Measurements from ENCODE around the gene INSL3. TPM values are rescaled to one million over a fixed set of nuclear protein-coding genes. Genes with fewer than 3 reads are reported as not detected.

Gene INSL3, protein sequence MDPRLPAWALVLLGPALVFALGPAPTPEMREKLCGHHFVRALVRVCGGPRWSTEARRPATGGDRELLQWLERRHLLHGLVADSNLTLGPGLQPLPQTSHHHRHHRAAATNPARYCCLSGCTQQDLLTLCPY
- 0.41 and 1.2 TPM in 2 replicates for total RNA-seq (2021; fragmentation: NEBNext Ultra II Directional; extraction: Animal tissue kit (Norgen Biotek cat#: 25700))
- polyA plus RNA-seq (2011; rRNA removed): 1.1 and 1.5 TPM in 2 replicates
- 0.44 TPM for polyA plus RNA-seq (2011; cell fraction: cytosol; rRNA removed)
- polyA plus RNA-seq (2011; cell fraction: nucleus; rRNA removed): 1.9 TPM
- polyA plus RNA-seq (2012, experiment 1 of 2): 1.2 to 1.5 TPM (median 1.4 TPM) in 3 of 4 replicates, not detected in the other
- 1.00 TPM for polyA plus RNA-seq (2012, experiment 2 of 2)
- 0.87 TPM for polyA plus RNA-seq (2013, experiment 1 of 2)
- polyA plus RNA-seq (2013, experiment 2 of 2): 1.1 TPM
- polyA minus RNA-seq (2011; rRNA and poly(A)+ RNA removed): 0.69 and 0.71 TPM in 2 replicates
- 1.8 TPM for polyA minus RNA-seq (2011; cell fraction: cytosol; rRNA and poly(A)+ RNA removed)
- not detected for polyA minus RNA-seq (2011; cell fraction: nucleus; rRNA and poly(A)+ RNA removed)
- long read RNA-seq, experiment 1: 0 reads
- long read RNA-seq, experiment 2: 0 reads

DNA sequence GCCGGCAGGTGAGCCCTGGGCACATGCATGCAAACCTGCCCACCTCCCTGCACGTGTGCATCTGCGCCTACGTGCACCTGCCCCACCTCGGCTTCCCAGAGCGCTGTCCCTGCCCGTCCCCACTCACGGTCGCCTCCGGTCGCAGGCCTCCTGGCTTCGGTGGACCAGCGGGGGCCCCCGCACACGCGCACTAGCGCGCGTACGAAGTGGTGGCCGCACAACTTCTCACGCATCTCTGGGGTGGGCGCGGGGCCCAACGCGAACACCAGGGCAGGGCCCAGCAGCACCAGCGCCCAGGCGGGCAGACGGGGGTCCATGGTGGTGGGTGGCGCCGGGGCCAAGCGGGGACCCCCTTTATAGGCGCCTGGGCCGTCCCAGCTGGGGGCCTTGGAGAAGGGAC lies at the start of gene INSL3:
Gene INSL3, minus strand, starts transcription at position 330 of the 400 bp plus-strand sequence. Its CDS starts 13 bp downstream, at position 317.
- Histone ChIP-seq H3K4me1 (replicated peaks in 1 of 4; ENCODE audit: control insufficient read depth in 3 of 4, insufficient read depth in 4 of 4, low read length in 3 of 4) (peaks cover 0 to 2% (median 0%) of the 10 kb centered on the region in 4 experiments; a peak in 1 of 7 replicates), H4K5ac (ENCODE audit: insufficient read length, low read depth, low read length) (no peak within 1 kb of the TSS), H3K27me3 (replicated peaks in 1 of 4; ENCODE audit: control insufficient read depth in 3 of 4, extremely low read depth in 1 of 4, insufficient read depth in 3 of 4, low read length in 3 of 4) (no peaks in the 10 kb centered on the region), H3K56ac (replicated peaks; ENCODE audit: insufficient read length, low read depth, low read length) (no peak within 1 kb of the TSS), H3K14ac (ENCODE audit: insufficient read length) (no peak within 1 kb of the TSS), H2BK120ac (replicated peaks; ENCODE audit: low read depth, low read length) (no peak within 1 kb of the TSS), H2BK5ac (ENCODE audit: low read depth, low read length) (no peak within 1 kb of the TSS), H3K79me1 (ENCODE audit: low read depth, low read length) (no peaks in the 10 kb centered on the region), H4K91ac (replicated peaks; ENCODE audit: insufficient read length, low read length) (no peak within 1 kb of the TSS), H3K9me3 (ENCODE audit: insufficient read depth in 2 of 2, low read depth in 1 of 2, low read length in 1 of 2) (no peaks in the 10 kb centered on the region), H3K9ac (replicated peaks in 1 of 4; ENCODE audit: extremely low read depth in 1 of 4, low read depth in 3 of 4, low read length in 3 of 4) (no peak within 1 kb of the TSS), H2BK20ac (ENCODE audit: low read length) (no peak within 1 kb of the TSS), H4K8ac (ENCODE audit: extremely low read depth, insufficient read depth, low read length) (no peak within 1 kb of the TSS), H3K4me2 (ENCODE audit: insufficient read depth in 1 of 2, low read depth in 2 of 2, low read length in 2 of 2) (no peak within 1 kb of the TSS), H3K79me2 (ENCODE audit: control insufficient read depth in 1 of 2, insufficient read depth in 2 of 2, low read length in 2 of 2) (no peaks in the 10 kb centered on the region), H2BK12ac (ENCODE audit: low read depth, low read length) (no peak within 1 kb of the TSS), H3K23ac (ENCODE audit: insufficient read length) (no peak within 1 kb of the TSS), H2AFZ (ENCODE audit: low read length) (no peak within 1 kb of the TSS), H3K4ac (replicated peaks; ENCODE audit: insufficient read length, low read depth, low read length) (no peak within 1 kb of the TSS), H3K18ac (ENCODE audit: extremely low read depth, low read length) (no peak within 1 kb of the TSS), H3K23me2 (ENCODE audit: low read depth, low read length) (no peaks in the 10 kb centered on the region), H3K27ac (ENCODE audit: low read depth, low read length) (no peak within 1 kb of the TSS), H2BK15ac (ENCODE audit: low read length) (no peak within 1 kb of the TSS), H2AK5ac (ENCODE audit: low read depth, low read length) (no peak within 1 kb of the TSS), H3K36me3 (ENCODE audit: control insufficient read depth in 2 of 4, insufficient read depth in 4 of 4, low read length in 3 of 4) (no peaks in the 10 kb centered on the region), H3K4me3 (ENCODE audit: extremely low read depth in 1 of 4, insufficient read depth in 2 of 4, low read depth in 3 of 4, low read length in 4 of 4) (no peak within 1 kb of the TSS), H4K20me1 (replicated peaks in 1 of 2; ENCODE audit: control insufficient read depth in 1 of 2, insufficient read depth in 2 of 2, low read length in 2 of 2) (peaks cover 0 to 1% of the 10 kb centered on the region in 2 experiments)
- POLR2A ChIA-PET (ENCODE audit: partially characterized antibody): interaction anchor here (1.4 to 1.6 kb wide), 2 partner anchors 9 to 12 kb away, joined by 3 read pairs; no protein-coding TSS in a partner anchor
- WGBS, 2 experiments (ENCODE audit: extremely low coverage in 1 of 2, insufficient coverage in 1 of 2, insufficient read length in 1 of 2, insufficient replicate concordance in 2 of 2, low coverage in 1 of 2, low lambda C conversion rate in 2 of 2, missing lambda C conversion rate in 1 of 2): 96% methylated on average over 32 of the region's 34 CpGs; no CpG with 5 or more reads in 1 of the 2 experiments
- FAIRE-seq (no peak), DNase-seq (ENCODE audit: low read depth in 1 of 2, low spot score in 2 of 2) (no peak)
- CTCF ChIA-PET (ENCODE audit: partially characterized antibody): interaction anchor here (1.8 kb wide), 1 partner anchor 32 kb away, joined by 4 read pairs; no protein-coding TSS in a partner anchor
- TF ChIP-seq, protein P1, sequence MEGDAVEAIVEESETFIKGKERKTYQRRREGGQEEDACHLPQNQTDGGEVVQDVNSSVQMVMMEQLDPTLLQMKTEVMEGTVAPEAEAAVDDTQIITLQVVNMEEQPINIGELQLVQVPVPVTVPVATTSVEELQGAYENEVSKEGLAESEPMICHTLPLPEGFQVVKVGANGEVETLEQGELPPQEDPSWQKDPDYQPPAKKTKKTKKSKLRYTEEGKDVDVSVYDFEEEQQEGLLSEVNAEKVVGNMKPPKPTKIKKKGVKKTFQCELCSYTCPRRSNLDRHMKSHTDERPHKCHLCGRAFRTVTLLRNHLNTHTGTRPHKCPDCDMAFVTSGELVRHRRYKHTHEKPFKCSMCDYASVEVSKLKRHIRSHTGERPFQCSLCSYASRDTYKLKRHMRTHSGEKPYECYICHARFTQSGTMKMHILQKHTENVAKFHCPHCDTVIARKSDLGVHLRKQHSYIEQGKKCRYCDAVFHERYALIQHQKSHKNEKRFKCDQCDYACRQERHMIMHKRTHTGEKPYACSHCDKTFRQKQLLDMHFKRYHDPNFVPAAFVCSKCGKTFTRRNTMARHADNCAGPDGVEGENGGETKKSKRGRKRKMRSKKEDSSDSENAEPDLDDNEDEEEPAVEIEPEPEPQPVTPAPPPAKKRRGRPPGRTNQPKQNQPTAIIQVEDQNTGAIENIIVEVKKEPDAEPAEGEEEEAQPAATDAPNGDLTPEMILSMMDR (IDR thresholded peaks at IDR 0.05; ENCODE audit: control extremely low read depth in 1 of 3, insufficient read depth in 1 of 3, low read depth in 1 of 3, low read length in 3 of 3): no peak
- TF ChIP-seq JUND (IDR thresholded peaks at IDR 0.05; ENCODE audit: low read length) (no peak), BRCA1 (IDR thresholded peaks at IDR 0.05; ENCODE audit: low read depth, low read length) (no peak), MAFK (IDR thresholded peaks at IDR 0.05; ENCODE audit: low read depth, low read length) (no peak), SAP30 (IDR thresholded peaks at IDR 0.05; ENCODE audit: insufficient read depth, insufficient replicate concordance, low read length) (no peak), SRF (IDR thresholded peaks at IDR 0.05; ENCODE audit: low read depth, low read length) (no peak), POU5F1 (IDR thresholded peaks at IDR 0.05; ENCODE audit: low read depth, low read length) (no peak), CTBP2 (IDR thresholded peaks at IDR 0.05; ENCODE audit: borderline replicate concordance, insufficient read depth, insufficient read length, low read length) (no peak)

All from H1 (cell line).